ENCODE data around the gene TMEFF2.

GRCh38 chr2:191959209-191959608, 235.5 kb downstream of the TMEFF2 start:
- TF ChIP-seq CTCF (IDR thresholded peaks at IDR 0.05) (no peak), EZH2 (IDR thresholded peaks at IDR 0.05; ENCODE audit: borderline replicate concordance, insufficient read depth, low read depth, low read length, poor library complexity, severe bottlenecking) (no peak)

Data from B cell (primary cell).